HEK293 (cell line): Measurements from ENCODE around the gene ST6GAL1.
A peak's percentile ranks its signal among the peaks of the same experiment; 100 is the strongest.

Experiments used
- CTCF ChIA-PET: fragments of 350-600 bp; formaldehyde crosslinking; extraction: SDS; loops from one replicate; lab custom pipeline; 2021; ENCODE audit warnings: antibody characterized with exemption; lab: Yijun Ruan, JAX
- POLR2A ChIA-PET: fragments of 300-600 bp; formaldehyde crosslinking; extraction: SDS; loops from one replicate; lab custom pipeline; 2020; ENCODE audit warnings: antibody characterized with exemption, inconsistent platforms; lab: Yijun Ruan, JAX
- H3K27ac ChIP-seq: fragments of 200-500 bp; sonication (Bioruptor generic); 2 replicates; pipeline ENCODE4 v1.5.1; 2014; ENCODE audit warnings: low read depth, low read length, control low read depth, inconsistent platforms; ENCODE audit errors: extremely low read depth
- H3K36me3 ChIP-seq, 2 experiments: fragments of 200-500 bp in 1 of 2; sonication (Bioruptor generic) in 1 of 2; 1 replicate in 1 of 2; 2 replicates in 1 of 2; pipeline ENCODE4 v1.5.1; 2014 to 2017; ENCODE audit warnings: inconsistent platforms in 2 of 2, low read length in 2 of 2; ENCODE audit not compliant: control insufficient read depth in 2 of 2, insufficient read depth in 1 of 2
- H3K4me1 ChIP-seq: fragments of 200-500 bp; sonication (Bioruptor generic); 2 replicates; pipeline ENCODE4 v1.5.1; 2014; ENCODE audit warnings: mild to moderate bottlenecking, low read length, inconsistent platforms; ENCODE audit not compliant: control insufficient read depth, insufficient read depth
- H3K4me3 ChIP-seq: 2 replicates; pipeline ENCODE4 v1.5.1; 2011; ENCODE audit warnings: low read depth, mild to moderate bottlenecking, control low read depth, low read length, moderate library complexity
- H3K9me3 ChIP-seq: fragments of 200-500 bp; sonication (Bioruptor generic); 2 replicates; pipeline ENCODE4 v1.5.1; 2014; ENCODE audit warnings: low read depth, low read length, inconsistent platforms; ENCODE audit not compliant: control insufficient read depth, insufficient read depth
- FEZF1 ChIP-seq: fragments of 450-650 bp; formaldehyde crosslinking; IDR thresholded peaks from 2 replicates; pipeline ENCODE4 v1.5.1; 2016; ENCODE audit warnings: missing biosample characterization, missing genetic modification characterization
- GFI1B ChIP-seq: fragments of 450-650 bp; formaldehyde crosslinking; IDR thresholded peaks from 2 replicates; pipeline ENCODE4 v1.5.1; 2016; ENCODE audit warnings: missing biosample characterization, missing genetic modification characterization
- TRIM28 ChIP-seq: IDR thresholded peaks from 2 replicates; pipeline ENCODE4 v1.6.1; 2011; ENCODE audit warnings: low read length, control low read depth, borderline replicate concordance
- ZNF121 ChIP-seq: fragments of 450-650 bp; formaldehyde crosslinking; IDR thresholded peaks from 2 replicates; pipeline ENCODE4 v1.5.1; 2016; ENCODE audit warnings: missing biosample characterization, missing genetic modification characterization
- ZNF211 ChIP-seq: fragments of 450-650 bp; formaldehyde crosslinking; IDR thresholded peaks from 2 replicates; pipeline ENCODE4 v1.5.1; 2016; ENCODE audit warnings: low read depth, missing biosample characterization, missing genetic modification characterization
- ZNF23 ChIP-seq: fragments of 450-650 bp; formaldehyde crosslinking; IDR thresholded peaks from 2 replicates; pipeline ENCODE4 v1.5.1; 2016; ENCODE audit warnings: missing biosample characterization, missing genetic modification characterization, borderline replicate concordance
- ZNF248 ChIP-seq: fragments of 450-650 bp; formaldehyde crosslinking; IDR thresholded peaks from 2 replicates; pipeline ENCODE4 v1.5.1; 2017; ENCODE audit warnings: missing biosample characterization, missing genetic modification characterization
- ZNF473 ChIP-seq: fragments of 450-650 bp; formaldehyde crosslinking; IDR thresholded peaks from 2 replicates; pipeline ENCODE4 v1.5.1; 2017; ENCODE audit warnings: missing biosample characterization, missing genetic modification characterization
- ZNF560 ChIP-seq: fragments of 450-650 bp; formaldehyde crosslinking; IDR thresholded peaks from 2 replicates; pipeline ENCODE4 v1.5.1; 2017; ENCODE audit warnings: missing biosample characterization, missing genetic modification characterization, borderline replicate concordance
- ZNF654 ChIP-seq: fragments of 450-650 bp; formaldehyde crosslinking; IDR thresholded peaks from 2 replicates; pipeline ENCODE4 v1.5.1; 2016; ENCODE audit warnings: low read depth, missing biosample characterization, missing genetic modification characterization
- ZNF660 ChIP-seq: fragments of 450-650 bp; IDR thresholded peaks from 2 replicates; pipeline ENCODE4 v1.5.1; 2018; ENCODE audit warnings: missing biosample characterization, mild to moderate bottlenecking, missing genetic modification characterization
- ZNF76 ChIP-seq: fragments of 450-650 bp; formaldehyde crosslinking; IDR thresholded peaks from 2 replicates; pipeline ENCODE4; 2016; ENCODE audit warnings: low read depth, missing biosample characterization, missing genetic modification characterization, borderline replicate concordance
- ZXDB ChIP-seq: fragments of 450-650 bp; formaldehyde crosslinking; IDR thresholded peaks from 2 replicates; pipeline ENCODE4 v1.5.1; 2016; ENCODE audit warnings: missing biosample characterization, missing genetic modification characterization
- TF ChIP-seq, protein P1 (sequence below): fragments of 450-650 bp; formaldehyde crosslinking; IDR thresholded peaks from 2 replicates; pipeline ENCODE4 v1.5.1; 2016; ENCODE audit warnings: missing biosample characterization, missing genetic modification characterization, low read depth
- TF ChIP-seq, protein P2 (sequence below): fragments of 450-650 bp; formaldehyde crosslinking; IDR thresholded peaks from 2 replicates; pipeline ENCODE4 v1.5.1; 2016; ENCODE audit warnings: missing biosample characterization, missing genetic modification characterization
- TF ChIP-seq, protein P3 (sequence below): fragments of 450-650 bp; formaldehyde crosslinking; IDR thresholded peaks from 2 replicates; pipeline ENCODE4 v1.5.1; 2017; ENCODE audit warnings: missing biosample characterization, mild to moderate bottlenecking, missing genetic modification characterization, moderate library complexity
- TF ChIP-seq, protein P4 (sequence below): fragments of 450-650 bp; formaldehyde crosslinking; IDR thresholded peaks from 2 replicates; pipeline ENCODE4 v1.5.1; 2016; ENCODE audit warnings: missing biosample characterization, missing genetic modification characterization
- TF ChIP-seq, protein P5 (sequence below): fragments of 450-650 bp; formaldehyde crosslinking; IDR thresholded peaks from 2 replicates; pipeline ENCODE4 v1.5.1; 2016; ENCODE audit warnings: missing biosample characterization, missing genetic modification characterization
- TF ChIP-seq, protein P6 (sequence below): fragments of 450-650 bp; formaldehyde crosslinking; IDR thresholded peaks from 2 replicates; pipeline ENCODE4 v1.5.1; 2016; ENCODE audit warnings: missing biosample characterization, missing genetic modification characterization

ST6GAL1 gene

DNA sequence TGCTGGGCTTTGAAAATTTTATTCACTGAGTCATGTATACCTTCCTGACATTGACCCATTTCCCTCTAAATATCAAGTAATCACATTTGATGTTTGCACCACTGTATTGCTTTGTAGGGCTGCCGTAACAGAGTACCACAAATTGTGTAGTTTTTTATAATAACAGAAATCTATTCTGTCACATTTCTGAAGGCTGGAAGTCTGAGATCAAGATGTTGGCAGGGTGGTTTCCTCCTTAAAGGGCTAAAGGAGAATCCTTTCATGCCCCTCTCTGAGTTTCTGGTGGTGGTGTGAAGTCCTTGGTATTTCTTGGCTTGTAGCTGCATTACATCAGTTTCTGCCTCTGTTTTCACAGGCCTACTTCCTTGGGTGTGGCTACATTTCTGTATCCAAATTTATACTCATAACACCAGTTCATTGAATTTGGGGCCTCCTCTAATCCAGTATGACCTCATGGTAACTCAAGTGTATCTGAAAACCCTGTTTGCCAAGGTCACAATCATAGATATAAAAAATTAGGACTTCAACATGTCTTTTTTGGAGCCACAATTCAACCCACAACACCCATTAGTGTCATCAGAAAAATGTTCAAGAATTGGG is 29.1 kb upstream of the ST6GAL1 start:
- Histone ChIP-seq H3K9me3 (no peaks in the 10 kb centered on the region), H3K27ac (no peak overlapping the region), H3K4me3 (no peak overlapping the region), H3K4me1 (no peaks in the 10 kb centered on the region), H3K36me3 (no peaks in the 10 kb centered on the region)
- POLR2A ChIA-PET = no interaction called here
- CTCF ChIA-PET = no interaction called here
- TF ChIP-seq, protein P1, sequence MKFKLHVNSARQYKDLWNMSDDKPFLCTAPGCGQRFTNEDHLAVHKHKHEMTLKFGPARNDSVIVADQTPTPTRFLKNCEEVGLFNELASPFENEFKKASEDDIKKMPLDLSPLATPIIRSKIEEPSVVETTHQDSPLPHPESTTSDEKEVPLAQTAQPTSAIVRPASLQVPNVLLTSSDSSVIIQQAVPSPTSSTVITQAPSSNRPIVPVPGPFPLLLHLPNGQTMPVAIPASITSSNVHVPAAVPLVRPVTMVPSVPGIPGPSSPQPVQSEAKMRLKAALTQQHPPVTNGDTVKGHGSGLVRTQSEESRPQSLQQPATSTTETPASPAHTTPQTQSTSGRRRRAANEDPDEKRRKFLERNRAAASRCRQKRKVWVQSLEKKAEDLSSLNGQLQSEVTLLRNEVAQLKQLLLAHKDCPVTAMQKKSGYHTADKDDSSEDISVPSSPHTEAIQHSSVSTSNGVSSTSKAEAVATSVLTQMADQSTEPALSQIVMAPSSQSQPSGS (tag by site-specific recombination) = 0 out of 2 replicates have a peak, but pooled peaks have one; percentile 14
- TF ChIP-seq ZNF76 (tag by site-specific recombination) = no peak
- TF ChIP-seq, all 188 proteins: peak for 1

DNA sequence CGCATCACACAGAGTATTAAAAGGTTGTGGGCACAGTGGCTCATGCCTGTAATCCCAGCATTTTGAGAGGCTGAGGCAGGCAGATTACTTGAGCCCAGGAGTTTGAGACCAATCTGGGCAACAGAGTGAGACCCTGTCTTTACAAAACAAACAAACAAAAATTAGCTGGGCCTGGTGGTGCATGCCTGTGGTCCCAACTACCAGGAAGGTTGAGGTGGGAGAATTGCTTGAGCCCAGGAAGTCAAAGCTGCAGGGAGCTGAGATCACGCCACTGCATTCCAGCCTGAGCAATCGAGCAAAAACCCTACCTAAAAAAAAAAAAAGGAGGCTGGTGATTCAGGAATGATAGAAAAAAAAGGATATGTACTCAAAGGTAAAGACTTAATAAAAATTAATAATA is 28.2 kb upstream of the ST6GAL1 start:
- H3K4me1 ChIP-seq = no peaks in the 10 kb centered on the region
- H3K4me3 ChIP-seq = no peak overlapping the region
- H3K9me3 ChIP-seq = no peaks in the 10 kb centered on the region
- CTCF ChIA-PET = no interaction called here
- TF ChIP-seq ZNF248 (tag by site-specific recombination) (no peak), ZNF211 (no peak), GFI1B (tag by site-specific recombination) (no peak), ZNF654 (tag by site-specific recombination) (no peak), FEZF1 (tag by site-specific recombination) (no peak), ZNF660 (tag by site-specific recombination) (no peak), ZNF121 (tag by site-specific recombination) (no peak), ZNF473 (tag by site-specific recombination) (no peak)
- TF ChIP-seq, protein P2, sequence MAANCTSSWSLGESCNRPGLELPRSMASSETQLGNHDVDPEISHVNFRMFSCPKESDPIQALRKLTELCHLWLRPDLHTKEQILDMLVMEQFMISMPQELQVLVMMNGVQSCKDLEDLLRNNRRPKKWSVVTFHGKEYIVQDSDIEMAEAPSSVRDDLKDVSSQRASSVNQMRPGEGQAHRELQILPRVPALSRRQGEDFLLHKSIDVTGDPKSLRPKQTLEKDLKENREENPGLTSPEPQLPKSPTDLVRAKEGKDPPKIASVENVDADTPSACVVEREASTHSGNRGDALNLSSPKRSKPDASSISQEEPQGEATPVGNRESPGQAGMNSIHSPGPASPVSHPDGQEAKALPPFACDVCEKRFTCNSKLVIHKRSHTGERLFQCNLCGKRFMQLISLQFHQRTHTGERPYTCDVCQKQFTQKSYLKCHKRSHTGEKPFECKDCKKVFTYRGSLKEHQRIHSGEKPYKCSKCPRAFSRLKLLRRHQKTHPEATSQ = no peak
- TF ChIP-seq, protein P3, sequence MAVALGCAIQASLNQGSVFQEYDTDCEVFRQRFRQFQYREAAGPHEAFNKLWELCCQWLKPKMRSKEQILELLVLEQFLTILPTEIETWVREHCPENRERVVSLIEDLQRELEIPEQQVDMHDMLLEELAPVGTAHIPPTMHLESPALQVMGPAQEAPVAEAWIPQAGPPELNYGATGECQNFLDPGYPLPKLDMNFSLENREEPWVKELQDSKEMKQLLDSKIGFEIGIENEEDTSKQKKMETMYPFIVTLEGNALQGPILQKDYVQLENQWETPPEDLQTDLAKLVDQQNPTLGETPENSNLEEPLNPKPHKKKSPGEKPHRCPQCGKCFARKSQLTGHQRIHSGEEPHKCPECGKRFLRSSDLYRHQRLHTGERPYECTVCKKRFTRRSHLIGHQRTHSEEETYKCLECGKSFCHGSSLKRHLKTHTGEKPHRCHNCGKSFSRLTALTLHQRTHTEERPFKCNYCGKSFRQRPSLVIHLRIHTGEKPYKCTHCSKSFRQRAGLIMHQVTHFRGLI (tag by site-specific recombination) = no peak
- TF ChIP-seq, all 188 proteins: peak for 0
- POLR2A ChIA-PET = no interaction called here
- Histone ChIP-seq H3K27ac (no peak overlapping the region), H3K36me3 (no peaks in the 10 kb centered on the region)

DNA sequence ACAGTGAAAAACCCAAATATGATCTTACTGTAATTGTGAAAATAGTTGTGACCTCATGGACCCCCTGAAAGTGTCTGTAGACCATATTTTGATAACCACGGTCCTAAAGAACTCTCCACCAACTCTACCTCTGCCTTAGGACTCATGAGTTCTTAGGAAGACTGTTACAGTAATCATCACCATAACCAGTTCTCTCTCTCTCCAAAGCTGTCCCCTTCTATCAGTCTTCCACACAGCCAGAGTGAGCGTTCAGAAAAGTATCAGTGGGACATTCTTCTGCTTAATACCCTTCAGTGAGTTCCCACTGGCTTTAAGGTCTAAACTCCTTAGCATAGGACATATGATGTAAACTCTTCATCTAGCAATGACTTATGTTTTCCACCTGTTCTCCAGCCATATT is 27.6 kb upstream of the ST6GAL1 start:
- CTCF ChIA-PET = no interaction called here
- POLR2A ChIA-PET = no interaction called here
- Histone ChIP-seq H3K27ac (no peak overlapping the region), H3K9me3 (no peaks in the 10 kb centered on the region), H3K36me3 (no peaks in the 10 kb centered on the region), H3K4me1 (no peaks in the 10 kb centered on the region), H3K4me3 (no peak overlapping the region)
- TF ChIP-seq, protein P4, sequence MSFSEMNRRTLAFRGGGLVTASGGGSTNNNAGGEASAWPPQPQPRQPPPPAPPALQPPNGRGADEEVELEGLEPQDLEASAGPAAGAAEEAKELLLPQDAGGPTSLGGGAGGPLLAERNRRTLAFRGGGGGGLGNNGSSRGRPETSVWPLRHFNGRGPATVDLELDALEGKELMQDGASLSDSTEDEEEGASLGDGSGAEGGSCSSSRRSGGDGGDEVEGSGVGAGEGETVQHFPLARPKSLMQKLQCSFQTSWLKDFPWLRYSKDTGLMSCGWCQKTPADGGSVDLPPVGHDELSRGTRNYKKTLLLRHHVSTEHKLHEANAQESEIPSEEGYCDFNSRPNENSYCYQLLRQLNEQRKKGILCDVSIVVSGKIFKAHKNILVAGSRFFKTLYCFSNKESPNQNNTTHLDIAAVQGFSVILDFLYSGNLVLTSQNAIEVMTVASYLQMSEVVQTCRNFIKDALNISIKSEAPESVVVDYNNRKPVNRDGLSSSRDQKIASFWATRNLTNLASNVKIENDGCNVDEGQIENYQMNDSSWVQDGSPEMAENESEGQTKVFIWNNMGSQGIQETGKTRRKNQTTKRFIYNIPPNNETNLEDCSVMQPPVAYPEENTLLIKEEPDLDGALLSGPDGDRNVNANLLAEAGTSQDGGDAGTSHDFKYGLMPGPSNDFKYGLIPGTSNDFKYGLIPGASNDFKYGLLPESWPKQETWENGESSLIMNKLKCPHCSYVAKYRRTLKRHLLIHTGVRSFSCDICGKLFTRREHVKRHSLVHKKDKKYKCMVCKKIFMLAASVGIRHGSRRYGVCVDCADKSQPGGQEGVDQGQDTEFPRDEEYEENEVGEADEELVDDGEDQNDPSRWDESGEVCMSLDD (tag by site-specific recombination) = no peak
- TF ChIP-seq ZXDB (tag by site-specific recombination) = no peak
- TF ChIP-seq, protein P5, sequence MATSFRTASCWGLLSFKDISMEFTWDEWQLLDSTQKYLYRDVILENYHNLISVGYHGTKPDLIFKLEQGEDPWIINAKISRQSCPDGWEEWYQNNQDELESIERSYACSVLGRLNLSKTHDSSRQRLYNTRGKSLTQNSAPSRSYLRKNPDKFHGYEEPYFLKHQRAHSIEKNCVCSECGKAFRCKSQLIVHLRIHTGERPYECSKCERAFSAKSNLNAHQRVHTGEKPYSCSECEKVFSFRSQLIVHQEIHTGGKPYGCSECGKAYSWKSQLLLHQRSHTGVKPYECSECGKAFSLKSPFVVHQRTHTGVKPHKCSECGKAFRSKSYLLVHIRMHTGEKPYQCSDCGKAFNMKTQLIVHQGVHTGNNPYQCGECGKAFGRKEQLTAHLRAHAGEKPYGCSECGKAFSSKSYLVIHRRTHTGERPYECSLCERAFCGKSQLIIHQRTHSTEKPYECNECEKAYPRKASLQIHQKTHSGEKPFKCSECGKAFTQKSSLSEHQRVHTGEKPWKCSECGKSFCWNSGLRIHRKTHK (tag by site-specific recombination) = no peak
- TF ChIP-seq TRIM28 = no peak
- TF ChIP-seq ZNF23 (tag by site-specific recombination) = no peak
- TF ChIP-seq, protein P6, sequence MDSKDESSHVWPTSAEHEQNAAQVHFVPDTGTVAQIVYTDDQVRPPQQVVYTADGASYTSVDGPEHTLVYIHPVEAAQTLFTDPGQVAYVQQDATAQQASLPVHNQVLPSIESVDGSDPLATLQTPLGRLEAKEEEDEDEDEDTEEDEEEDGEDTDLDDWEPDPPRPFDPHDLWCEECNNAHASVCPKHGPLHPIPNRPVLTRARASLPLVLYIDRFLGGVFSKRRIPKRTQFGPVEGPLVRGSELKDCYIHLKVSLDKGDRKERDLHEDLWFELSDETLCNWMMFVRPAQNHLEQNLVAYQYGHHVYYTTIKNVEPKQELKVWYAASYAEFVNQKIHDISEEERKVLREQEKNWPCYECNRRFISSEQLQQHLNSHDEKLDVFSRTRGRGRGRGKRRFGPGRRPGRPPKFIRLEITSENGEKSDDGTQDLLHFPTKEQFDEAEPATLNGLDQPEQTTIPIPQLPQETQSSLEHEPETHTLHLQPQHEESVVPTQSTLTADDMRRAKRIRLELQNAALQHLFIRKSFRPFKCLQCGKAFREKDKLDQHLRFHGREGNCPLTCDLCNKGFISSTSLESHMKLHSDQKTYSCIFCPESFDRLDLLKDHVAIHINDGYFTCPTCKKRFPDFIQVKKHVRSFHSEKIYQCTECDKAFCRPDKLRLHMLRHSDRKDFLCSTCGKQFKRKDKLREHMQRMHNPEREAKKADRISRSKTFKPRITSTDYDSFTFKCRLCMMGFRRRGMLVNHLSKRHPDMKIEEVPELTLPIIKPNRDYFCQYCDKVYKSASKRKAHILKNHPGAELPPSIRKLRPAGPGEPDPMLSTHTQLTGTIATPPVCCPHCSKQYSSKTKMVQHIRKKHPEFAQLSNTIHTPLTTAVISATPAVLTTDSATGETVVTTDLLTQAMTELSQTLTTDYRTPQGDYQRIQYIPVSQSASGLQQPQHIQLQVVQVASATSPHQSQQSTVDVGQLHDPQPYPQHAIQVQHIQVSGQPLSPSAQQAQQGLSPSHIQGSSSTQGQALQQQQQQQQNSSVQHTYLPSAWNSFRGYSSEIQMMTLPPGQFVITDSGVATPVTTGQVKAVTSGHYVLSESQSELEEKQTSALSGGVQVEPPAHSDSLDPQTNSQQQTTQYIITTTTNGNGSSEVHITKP (tag by site-specific recombination) = no peak
- no peak for TF ChIP-seq ZNF560 (tag by site-specific recombination)
